Vagina (tissue), 2 donors: ENCODE data around the gene MAP3K9.

Source experiments
- CTCF ChIP-seq, 3 experiments: fragments of 450-650 bp in 2 of 3; fragments of 200-600 bp in 1 of 3; sonication (generic) in 1 of 3; IDR thresholded peaks; one replicate each; pipeline ENCODE4 v1.5.1; 2017 to 2019; ENCODE audit warnings: antibody characterized with exemption in 3 of 3, mild to moderate bottlenecking in 2 of 3, moderate library complexity in 2 of 3
- POLR2A ChIP-seq, 2 donors: fragments of 450-650 bp; IDR thresholded peaks; one replicate each; pipeline ENCODE4 v1.6.1; 2017; ENCODE audit warnings: antibody characterized with exemption in 2 of 2, mild to moderate bottlenecking in 2 of 2, moderate library complexity in 2 of 2
- POLR2AphosphoS5 ChIP-seq, 2 donors: sonication (generic); formaldehyde crosslinking; IDR thresholded peaks; one replicate each; pipeline ENCODE4 v1.9.0; 2017; ENCODE audit warnings: antibody characterized with exemption in 2 of 2, mild to moderate bottlenecking in 2 of 2, low read depth in 1 of 2; ENCODE audit not compliant: insufficient read depth in 1 of 2

GRCh38 chr14:70823281-70823680 is 14.0 kb upstream of the MAP3K9 start:
- no peak for TF ChIP-seq CTCF (IDR thresholded peaks at IDR 0.05)
- TF ChIP-seq POLR2A (IDR thresholded peaks at IDR 0.05), result no peak
- no peak for TF ChIP-seq POLR2AphosphoS5 (IDR thresholded peaks at IDR 0.05; ENCODE audit: insufficient read depth in 1 of 2, low read depth in 1 of 2)
